Esophagus muscularis mucosa (tissue), 4 donors: ENCODE results near the gene ABHD16A. TPM values are rescaled to one million over a fixed set of nuclear protein-coding genes. Genes with fewer than 3 reads are reported as not detected.

Experiments
- DNase-seq: peaks from one replicate; pipeline ENCODE4 v3.0.0-alpha.2; 2017; ENCODE audit errors: extremely low spot score
- H3K27ac ChIP-seq, 4 donors: fragments of 200-600 bp; sonication (generic); replicated peaks in 1 of 4; 1 replicate in 3 of 4; 2 replicates in 1 of 4; pipeline ENCODE4 v1.5.1; 2016 to 2019; ENCODE audit warnings: mild to moderate bottlenecking in 1 of 4
- H3K27me3 ChIP-seq, 4 donors: fragments of 200-600 bp; sonication (generic); one replicate each; pipeline versions ENCODE4 v1.5.1 to v1.6.0; 2016 to 2019
- H3K36me3 ChIP-seq, 4 donors: fragments of 200-600 bp; sonication (generic); one replicate each; pipeline ENCODE4 v1.5.1; 2016 to 2019
- H3K4me1 ChIP-seq, 4 donors: fragments of 200-600 bp; sonication (generic); one replicate each; pipeline ENCODE4 v1.5.1; 2016 to 2019
- H3K4me3 ChIP-seq, 4 donors: fragments of 200-600 bp; sonication (generic); 1 replicate in 2 of 4; 2 replicates in 2 of 4; pipeline ENCODE4 v1.5.1; 2016 to 2019; ENCODE audit warnings: mild to moderate bottlenecking in 4 of 4, moderate library complexity in 1 of 4
- H3K9me3 ChIP-seq, 4 donors: fragments of 200-600 bp; sonication (generic); 1 replicate in 3 of 4; 2 replicates in 1 of 4; pipeline ENCODE4 v1.5.1; 2016 to 2019
- CTCF ChIP-seq, 3 experiments: fragments of 200-600 bp in 2 of 3; fragments of 450-650 bp in 1 of 3; sonication (generic) in 2 of 3; IDR thresholded peaks; one replicate each; pipeline ENCODE4 v1.5.1; 2017 to 2019; ENCODE audit warnings: antibody characterized with exemption in 3 of 3, mild to moderate bottlenecking in 2 of 3, moderate library complexity in 1 of 3
- EP300 ChIP-seq: sonication (generic); formaldehyde crosslinking; IDR thresholded peaks from one replicate; pipeline ENCODE4 v1.6.1; 2017; ENCODE audit warnings: antibody characterized with exemption
- POLR2A ChIP-seq: fragments of 450-650 bp; IDR thresholded peaks from one replicate; pipeline ENCODE4 v1.6.1; 2017; ENCODE audit warnings: antibody characterized with exemption, moderate library complexity, mild to moderate bottlenecking, low read depth
- POLR2AphosphoS5 ChIP-seq, 2 donors: sonication (generic); formaldehyde crosslinking; IDR thresholded peaks; one replicate each; pipeline ENCODE4 v1.6.1; 2017; ENCODE audit warnings: antibody characterized with exemption in 2 of 2
- WGBS: methylation state at CpG from one replicate; pipeline ENCODE4 v1.1.5; 2018; 5-methylcytosine and 5-hydroxymethylcytosine counted together
- intact Hi-C: fragments of 100-400 bp; cut with DNase I; formaldehyde crosslinking; loops from one replicate; pipeline ENCODE4 v1.15.1; 2023
- total RNA-seq, 4 donors: library from RNA; depleted of rRNA; stranded (reverse); fragments of >200 nt; gene quantifications; one replicate each; pipeline versions ENCODE4 v1.1.0 to v1.2.1, GENCODE V29; 2016

ABHD16A gene
- total RNA-seq, 4 donors from 2014 or later, result 44.9 to 57.9 (median 52.8) TPM

DNA sequence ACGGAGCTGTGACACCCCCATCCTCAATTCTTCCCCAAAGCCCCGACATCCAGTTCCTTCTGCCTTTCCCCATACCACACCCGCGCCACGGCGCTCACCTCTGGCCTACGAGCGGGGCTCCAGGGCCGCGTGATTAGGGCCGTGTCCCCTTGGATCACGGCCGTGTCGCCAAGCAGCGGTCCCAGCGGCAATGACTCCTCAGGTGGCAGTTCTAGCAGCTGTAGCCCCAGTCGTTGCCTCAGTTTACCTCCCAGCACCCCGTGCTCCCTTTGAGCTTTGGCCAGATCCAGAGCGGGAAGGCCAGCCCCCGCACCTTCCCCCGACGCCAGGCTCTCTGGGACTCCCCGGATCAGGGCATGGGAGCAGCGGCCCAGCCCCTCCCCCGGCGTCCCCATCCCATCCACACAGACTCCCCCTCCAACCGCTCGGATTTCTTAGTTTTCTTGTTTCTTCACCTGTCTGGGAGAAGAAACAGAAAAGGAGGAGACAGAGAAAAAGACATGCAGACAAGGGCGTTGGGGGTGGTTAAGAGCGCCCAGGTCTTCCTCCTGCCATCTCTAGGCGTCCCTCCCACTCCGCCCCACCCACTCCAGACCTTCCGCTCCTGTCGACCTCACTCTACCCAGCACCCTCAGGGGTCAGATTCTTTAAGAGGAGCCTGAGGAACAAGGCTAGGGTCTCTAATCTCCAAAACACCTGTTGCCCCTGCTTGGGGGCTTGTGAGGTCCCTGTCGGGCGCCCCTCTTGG is 25.8 kb upstream of the ABHD16A start, which contains the start of gene DDAH2:
Gene DDAH2, minus strand, starts transcription at position 533 of the 748 bp plus-strand sequence. Its CDS starts 138 bp downstream, at position 395.
- 18% methylated on average over 25 of the region's 36 CpGs for WGBS
- Histone ChIP-seq H3K27ac (peak within 1 kb of the TSS; percentile 93 to 99 (median 97)), H3K27me3 (no peaks in the 10 kb centered on the region), H3K36me3 (peaks cover 46 to 73% (median 61%) of the 10 kb centered on the region in 4 donors), H3K4me1 (peaks cover 30 to 53% (median 49%) of the 10 kb centered on the region in 4 donors), H3K4me3 (peak within 1 kb of the TSS; percentile 69 to 98 (median 94)), H3K9me3 (no peaks in the 10 kb centered on the region)
- no peak for DNase-seq
- TF ChIP-seq EP300, result no peak
- no peak for TF ChIP-seq POLR2A
- TF ChIP-seq CTCF (IDR thresholded peaks at IDR 0.05), result peak in 2 of 3 experiments; percentile 58
- TF ChIP-seq POLR2AphosphoS5 (IDR thresholded peaks at IDR 0.05), result no peak
- intact Hi-C loops, result loop anchor here (5.0 kb wide), 1 partner anchor 38 kb away; no protein-coding TSS in a partner anchor

DNA sequence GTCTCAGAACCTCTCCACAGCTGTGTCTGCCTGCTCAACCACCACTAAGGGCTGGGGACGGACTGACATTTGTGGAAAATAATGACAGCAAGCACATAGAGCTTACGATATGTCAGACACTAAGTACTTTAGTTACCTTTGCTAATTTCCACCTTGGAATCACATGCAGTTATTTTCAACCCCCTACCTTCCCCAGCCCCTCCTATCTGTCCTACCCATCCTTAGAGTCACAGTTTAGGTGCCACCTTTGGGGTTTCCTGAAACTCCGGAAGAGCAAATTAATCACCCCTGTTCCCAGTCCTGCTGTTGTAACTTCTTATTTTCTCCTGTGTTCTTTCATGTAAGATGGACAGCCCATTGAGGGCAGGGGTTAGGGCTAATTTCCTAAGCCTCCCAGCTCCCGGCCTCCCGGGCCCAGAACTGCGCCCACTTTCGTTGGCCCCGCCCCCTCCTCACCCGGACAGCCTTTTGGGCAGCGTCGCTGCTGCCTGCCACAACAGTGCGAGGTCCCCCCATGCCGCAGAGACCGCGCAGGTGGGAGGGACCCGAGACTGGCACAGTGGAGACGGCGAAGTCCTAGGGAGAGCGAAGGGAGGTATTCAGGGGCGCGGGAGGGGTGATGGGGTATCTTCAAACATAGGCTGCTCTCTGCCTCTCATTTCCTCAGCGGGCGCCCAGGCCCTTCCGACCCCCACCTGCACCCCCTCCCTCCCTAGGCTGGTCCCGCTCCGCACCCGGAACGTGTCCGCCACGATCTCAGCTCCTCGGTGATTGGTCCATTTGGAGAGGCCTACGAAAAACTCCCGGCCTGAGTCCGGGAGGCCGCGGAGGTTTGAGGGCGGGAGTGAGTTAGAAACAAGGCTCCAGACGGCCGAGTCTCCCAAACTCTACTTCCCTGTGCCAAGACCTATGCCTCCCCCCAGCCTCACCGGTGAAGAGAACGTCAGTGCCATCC is 24.9 kb upstream of the ABHD16A start:
- peak overlapping the region; percentile 93 to 99 (median 97) for H3K27ac ChIP-seq
- peaks cover 21 to 44% (median 40%) of the 10 kb centered on the region in 4 donors for H3K4me1 ChIP-seq
- DNase-seq, result no peak
- intact Hi-C loops, result loop anchor here (5.0 kb wide), 1 partner anchor 39 kb away; no protein-coding TSS in a partner anchor
- peak overlapping the region; percentile 69 to 98 (median 94) for H3K4me3 ChIP-seq
- H3K9me3 ChIP-seq, result no peaks in the 10 kb centered on the region
- WGBS, result 70% methylated on average over 41 of the region's 41 CpGs
- H3K36me3 ChIP-seq, result peaks cover 37 to 64% (median 52%) of the 10 kb centered on the region in 4 donors
- TF ChIP-seq POLR2A (no peak), POLR2AphosphoS5 (IDR thresholded peaks at IDR 0.05) (no peak), EP300 (no peak), CTCF (IDR thresholded peaks at IDR 0.05) (no peak)
- no peaks in the 10 kb centered on the region for H3K27me3 ChIP-seq

- Histone ChIP-seq H3K4me3 (no peak overlapping the region), H3K4me1 (peaks cover 16 to 42% (median 38%) of the 10 kb centered on the region in 4 donors), H3K27me3 (no peaks in the 10 kb centered on the region), H3K36me3 (peaks cover 29 to 56% (median 44%) of the 10 kb centered on the region in 4 donors), H3K9me3 (no peaks in the 10 kb centered on the region), H3K27ac (peak overlapping the region; percentile 93 to 99 (median 97))
- WGBS, result 65% methylated on average over 7 of the region's 7 CpGs
- intact Hi-C loops, result loop anchor here (5.0 kb wide), 1 partner anchor 40 kb away; no protein-coding TSS in a partner anchor
- no peak for DNase-seq
- TF ChIP-seq POLR2A (no peak), CTCF (IDR thresholded peaks at IDR 0.05) (no peak), POLR2AphosphoS5 (IDR thresholded peaks at IDR 0.05) (no peak), EP300 (no peak)
Measured at GRCh38 chr6:31727034-31727716, 24.1 kb upstream of the ABHD16A start.
